NCI-H2196 treated with DMSO at 0.1 percent for 48 hours (cell line): ENCODE results near the gene CSNK1A1L.
A peak's percentile ranks its signal among the peaks of the same experiment; 100 is the strongest.
"Not testable (repeated sequence)": the region's sequence is repeated elsewhere in the genome, so short reads cannot be mapped to it uniquely, and the experiment has no call there.

Experiments used
- DNase-seq: peaks from one replicate; lab custom pipeline; 2025; ENCODE audit not compliant: unreplicated experiment; lab: John Stamatoyannopoulos, UW

Gene CSNK1A1L

GRCh38 chr13:37059848-37060192, 45.6 kb downstream of the CSNK1A1L start:
- DNase-seq: no peak

- DNase-seq: peak; percentile 32
Observed at GRCh38 chr13:37058910-37059847, 46.3 kb downstream of the CSNK1A1L start, which contains the start of gene SUPT20H. SUPT20H (minus strand) TSS chr13:37059688; CDS start chr13:37051490, 8,198 bp downstream.

- not testable (repeated sequence) for DNase-seq
Observed at GRCh38 chr13:37056228-37056627, 49.2 kb downstream of the CSNK1A1L start.
